HEK293 (cell line): ENCODE measurements around the gene TPPP3.

Source experiments
- CTCF ChIA-PET: fragments of 350-600 bp; formaldehyde crosslinking; extraction: SDS; loops from one replicate; lab custom pipeline; 2021; ENCODE audit warnings: antibody characterized with exemption; lab: Yijun Ruan, JAX
- POLR2A ChIA-PET: fragments of 300-600 bp; formaldehyde crosslinking; extraction: SDS; loops from one replicate; lab custom pipeline; 2020; ENCODE audit warnings: antibody characterized with exemption, inconsistent platforms; lab: Yijun Ruan, JAX
- H3K27ac ChIP-seq: fragments of 200-500 bp; sonication (Bioruptor generic); 2 replicates; pipeline ENCODE4 v1.5.1; 2014; ENCODE audit warnings: low read depth, low read length, control low read depth, inconsistent platforms; ENCODE audit errors: extremely low read depth
- H3K36me3 ChIP-seq, 2 experiments: fragments of 200-500 bp in 1 of 2; sonication (Bioruptor generic) in 1 of 2; 1 replicate in 1 of 2; 2 replicates in 1 of 2; pipeline ENCODE4 v1.5.1; 2014 to 2017; ENCODE audit warnings: inconsistent platforms in 2 of 2, low read length in 2 of 2; ENCODE audit not compliant: control insufficient read depth in 2 of 2, insufficient read depth in 1 of 2
- H3K4me1 ChIP-seq: fragments of 200-500 bp; sonication (Bioruptor generic); 2 replicates; pipeline ENCODE4 v1.5.1; 2014; ENCODE audit warnings: mild to moderate bottlenecking, low read length, inconsistent platforms; ENCODE audit not compliant: control insufficient read depth, insufficient read depth
- H3K4me3 ChIP-seq: 2 replicates; pipeline ENCODE4 v1.5.1; 2011; ENCODE audit warnings: low read depth, mild to moderate bottlenecking, control low read depth, low read length, moderate library complexity
- H3K9me3 ChIP-seq: fragments of 200-500 bp; sonication (Bioruptor generic); 2 replicates; pipeline ENCODE4 v1.5.1; 2014; ENCODE audit warnings: low read depth, low read length, inconsistent platforms; ENCODE audit not compliant: control insufficient read depth, insufficient read depth
- SP3 ChIP-seq: fragments of 450-650 bp; formaldehyde crosslinking; IDR thresholded peaks from 2 replicates; pipeline ENCODE4 v1.5.1; 2016; ENCODE audit warnings: missing biosample characterization, missing genetic modification characterization
- ZBTB20 ChIP-seq: fragments of 450-650 bp; formaldehyde crosslinking; IDR thresholded peaks from 2 replicates; pipeline ENCODE4 v1.5.1; 2016; ENCODE audit warnings: missing biosample characterization, missing genetic modification characterization
- ZEB2 ChIP-seq: fragments of 450-650 bp; formaldehyde crosslinking; IDR thresholded peaks from 2 replicates; pipeline ENCODE4 v1.5.1; 2016; ENCODE audit warnings: missing biosample characterization, missing genetic modification characterization
- ZFP37 ChIP-seq: fragments of 450-650 bp; formaldehyde crosslinking; IDR thresholded peaks from 2 replicates; pipeline ENCODE4 v1.5.1; 2016; ENCODE audit warnings: missing biosample characterization, missing genetic modification characterization
- ZNF138 ChIP-seq: fragments of 450-650 bp; formaldehyde crosslinking; IDR thresholded peaks from 2 replicates; pipeline ENCODE4 v1.5.1; 2016; ENCODE audit warnings: missing biosample characterization, missing genetic modification characterization, borderline replicate concordance
- ZNF19 ChIP-seq: fragments of 450-650 bp; formaldehyde crosslinking; IDR thresholded peaks from 2 replicates; pipeline ENCODE4; 2016; ENCODE audit warnings: missing biosample characterization, missing genetic modification characterization, low read depth
- ZNF350 ChIP-seq: fragments of 450-650 bp; formaldehyde crosslinking; IDR thresholded peaks from 2 replicates; pipeline ENCODE4 v1.5.0; 2017; ENCODE audit warnings: missing biosample characterization, mild to moderate bottlenecking, missing genetic modification characterization
- ZNF398 ChIP-seq: fragments of 450-650 bp; formaldehyde crosslinking; IDR thresholded peaks from 2 replicates; pipeline ENCODE4 v1.5.1; 2017; ENCODE audit warnings: missing biosample characterization, missing genetic modification characterization
- ZNF48 ChIP-seq: fragments of 450-650 bp; formaldehyde crosslinking; IDR thresholded peaks from 2 replicates; pipeline ENCODE4 v1.5.1; 2016; ENCODE audit warnings: missing biosample characterization, missing genetic modification characterization
- ZNF513 ChIP-seq: fragments of 450-650 bp; IDR thresholded peaks from 2 replicates; pipeline ENCODE4 v1.5.1; 2018; ENCODE audit warnings: missing biosample characterization, missing genetic modification characterization
- ZNF544 ChIP-seq: fragments of 450-650 bp; formaldehyde crosslinking; IDR thresholded peaks from 2 replicates; pipeline ENCODE4 v1.5.0; 2017; ENCODE audit warnings: missing biosample characterization, missing genetic modification characterization
- ZNF548 ChIP-seq: fragments of 450-650 bp; formaldehyde crosslinking; IDR thresholded peaks from 2 replicates; pipeline ENCODE4 v1.5.1; 2016; ENCODE audit warnings: missing biosample characterization, missing genetic modification characterization
- ZNF654 ChIP-seq: fragments of 450-650 bp; formaldehyde crosslinking; IDR thresholded peaks from 2 replicates; pipeline ENCODE4 v1.5.1; 2016; ENCODE audit warnings: low read depth, missing biosample characterization, missing genetic modification characterization
- TF ChIP-seq, protein P1 (sequence below): fragments of 450-650 bp; formaldehyde crosslinking; IDR thresholded peaks from 2 replicates; pipeline ENCODE4 v1.5.1; 2016; ENCODE audit warnings: missing biosample characterization, missing genetic modification characterization, borderline replicate concordance
- TF ChIP-seq, protein P2 (sequence below): fragments of 450-650 bp; formaldehyde crosslinking; IDR thresholded peaks from 2 replicates; pipeline ENCODE4 v1.5.1; 2017; ENCODE audit warnings: missing biosample characterization, missing genetic modification characterization
- TF ChIP-seq, protein P3 (sequence below): fragments of 450-650 bp; formaldehyde crosslinking; IDR thresholded peaks from 2 replicates; pipeline ENCODE4; 2016; ENCODE audit warnings: missing biosample characterization, missing genetic modification characterization
- TF ChIP-seq, protein P4 (sequence below): fragments of 450-650 bp; formaldehyde crosslinking; IDR thresholded peaks from 2 replicates; pipeline ENCODE4 v1.5.1; 2017; ENCODE audit warnings: missing biosample characterization, mild to moderate bottlenecking, missing genetic modification characterization, moderate library complexity
- TF ChIP-seq, protein P5 (sequence below): fragments of 450-650 bp; IDR thresholded peaks from 2 replicates; pipeline ENCODE4 v1.5.1; 2018; ENCODE audit warnings: missing biosample characterization, mild to moderate bottlenecking, missing genetic modification characterization

Gene TPPP3

GRCh38 chr16:67386861-67387455, 6.3 kb downstream of the TPPP3 start:
- POLR2A ChIA-PET, result no interaction called here
- no peaks in the 10 kb centered on the region for H3K36me3 ChIP-seq
- H3K27ac ChIP-seq, result no peak overlapping the region
- no peak overlapping the region for H3K4me3 ChIP-seq
- no peak for TF ChIP-seq ZFP37 (tag by site-specific recombination)
- H3K4me1 ChIP-seq, result no peaks in the 10 kb centered on the region
- CTCF ChIA-PET, result interaction anchor here (1.4 to 1.8 kb wide), 2 partner anchors 60 to 126 kb away, joined by 3 to 4 read pairs; no protein-coding TSS in a partner anchor
- H3K9me3 ChIP-seq, result no peaks in the 10 kb centered on the region

GRCh38 chr16:67384778-67385510, 8.4 kb downstream of the TPPP3 start:
- Histone ChIP-seq H3K4me1 (no peaks in the 10 kb centered on the region), H3K9me3 (no peaks in the 10 kb centered on the region), H3K27ac (no peak overlapping the region), H3K36me3 (no peaks in the 10 kb centered on the region), H3K4me3 (no peak overlapping the region)
- ChIA-PET CTCF (interaction anchor here (0.7 to 1.3 kb wide), 3 partner anchors 8 to 38 kb away, joined by 3 to 4 read pairs (median 3); partner anchors contain the start of gene TPPP3), POLR2A (no interaction called here)
- TF ChIP-seq, protein P1, sequence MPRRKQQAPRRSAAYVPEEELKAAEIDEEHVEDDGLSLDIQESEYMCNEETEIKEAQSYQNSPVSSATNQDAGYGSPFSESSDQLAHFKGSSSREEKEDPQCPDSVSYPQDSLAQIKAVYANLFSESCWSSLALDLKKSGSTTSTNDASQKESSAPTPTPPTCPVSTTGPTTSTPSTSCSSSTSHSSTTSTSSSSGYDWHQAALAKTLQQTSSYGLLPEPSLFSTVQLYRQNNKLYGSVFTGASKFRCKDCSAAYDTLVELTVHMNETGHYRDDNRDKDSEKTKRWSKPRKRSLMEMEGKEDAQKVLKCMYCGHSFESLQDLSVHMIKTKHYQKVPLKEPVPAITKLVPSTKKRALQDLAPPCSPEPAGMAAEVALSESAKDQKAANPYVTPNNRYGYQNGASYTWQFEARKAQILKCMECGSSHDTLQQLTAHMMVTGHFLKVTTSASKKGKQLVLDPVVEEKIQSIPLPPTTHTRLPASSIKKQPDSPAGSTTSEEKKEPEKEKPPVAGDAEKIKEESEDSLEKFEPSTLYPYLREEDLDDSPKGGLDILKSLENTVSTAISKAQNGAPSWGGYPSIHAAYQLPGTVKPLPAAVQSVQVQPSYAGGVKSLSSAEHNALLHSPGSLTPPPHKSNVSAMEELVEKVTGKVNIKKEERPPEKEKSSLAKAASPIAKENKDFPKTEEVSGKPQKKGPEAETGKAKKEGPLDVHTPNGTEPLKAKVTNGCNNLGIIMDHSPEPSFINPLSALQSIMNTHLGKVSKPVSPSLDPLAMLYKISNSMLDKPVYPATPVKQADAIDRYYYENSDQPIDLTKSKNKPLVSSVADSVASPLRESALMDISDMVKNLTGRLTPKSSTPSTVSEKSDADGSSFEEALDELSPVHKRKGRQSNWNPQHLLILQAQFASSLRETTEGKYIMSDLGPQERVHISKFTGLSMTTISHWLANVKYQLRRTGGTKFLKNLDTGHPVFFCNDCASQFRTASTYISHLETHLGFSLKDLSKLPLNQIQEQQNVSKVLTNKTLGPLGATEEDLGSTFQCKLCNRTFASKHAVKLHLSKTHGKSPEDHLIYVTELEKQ (tag by site-specific recombination), result no peak
- TF ChIP-seq ZNF548 (tag by site-specific recombination) (no peak), ZNF654 (tag by site-specific recombination) (no peak), ZNF398 (tag by site-specific recombination) (no peak), SP3 (tag by site-specific recombination) (no peak), ZNF48 (tag by site-specific recombination) (no peak), ZNF138 (tag by site-specific recombination) (no peak), ZNF544 (no peak), ZNF350 (tag by site-specific recombination) (no peak), ZNF513 (tag by site-specific recombination) (no peak), ZNF19 (tag by site-specific recombination) (no peak), ZEB2 (no peak), ZBTB20 (tag by site-specific recombination) (no peak)
- TF ChIP-seq, protein P2, sequence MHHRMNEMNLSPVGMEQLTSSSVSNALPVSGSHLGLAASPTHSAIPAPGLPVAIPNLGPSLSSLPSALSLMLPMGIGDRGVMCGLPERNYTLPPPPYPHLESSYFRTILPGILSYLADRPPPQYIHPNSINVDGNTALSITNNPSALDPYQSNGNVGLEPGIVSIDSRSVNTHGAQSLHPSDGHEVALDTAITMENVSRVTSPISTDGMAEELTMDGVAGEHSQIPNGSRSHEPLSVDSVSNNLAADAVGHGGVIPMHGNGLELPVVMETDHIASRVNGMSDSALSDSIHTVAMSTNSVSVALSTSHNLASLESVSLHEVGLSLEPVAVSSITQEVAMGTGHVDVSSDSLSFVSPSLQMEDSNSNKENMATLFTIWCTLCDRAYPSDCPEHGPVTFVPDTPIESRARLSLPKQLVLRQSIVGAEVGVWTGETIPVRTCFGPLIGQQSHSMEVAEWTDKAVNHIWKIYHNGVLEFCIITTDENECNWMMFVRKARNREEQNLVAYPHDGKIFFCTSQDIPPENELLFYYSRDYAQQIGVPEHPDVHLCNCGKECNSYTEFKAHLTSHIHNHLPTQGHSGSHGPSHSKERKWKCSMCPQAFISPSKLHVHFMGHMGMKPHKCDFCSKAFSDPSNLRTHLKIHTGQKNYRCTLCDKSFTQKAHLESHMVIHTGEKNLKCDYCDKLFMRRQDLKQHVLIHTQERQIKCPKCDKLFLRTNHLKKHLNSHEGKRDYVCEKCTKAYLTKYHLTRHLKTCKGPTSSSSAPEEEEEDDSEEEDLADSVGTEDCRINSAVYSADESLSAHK (tag by site-specific recombination), result no peak
- TF ChIP-seq, protein P3, sequence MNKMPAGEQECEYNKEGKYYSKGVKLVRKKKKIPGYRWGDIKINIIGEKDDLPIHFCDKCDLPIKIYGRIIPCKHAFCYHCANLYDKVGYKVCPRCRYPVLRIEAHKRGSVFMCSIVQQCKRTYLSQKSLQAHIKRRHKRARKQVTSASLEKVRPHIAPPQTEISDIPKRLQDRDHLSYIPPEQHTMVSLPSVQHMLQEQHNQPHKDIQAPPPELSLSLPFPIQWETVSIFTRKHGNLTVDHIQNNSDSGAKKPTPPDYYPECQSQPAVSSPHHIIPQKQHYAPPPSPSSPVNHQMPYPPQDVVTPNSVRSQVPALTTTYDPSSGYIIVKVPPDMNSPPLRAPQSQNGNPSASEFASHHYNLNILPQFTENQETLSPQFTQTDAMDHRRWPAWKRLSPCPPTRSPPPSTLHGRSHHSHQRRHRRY, result no peak
- TF ChIP-seq, protein P4, sequence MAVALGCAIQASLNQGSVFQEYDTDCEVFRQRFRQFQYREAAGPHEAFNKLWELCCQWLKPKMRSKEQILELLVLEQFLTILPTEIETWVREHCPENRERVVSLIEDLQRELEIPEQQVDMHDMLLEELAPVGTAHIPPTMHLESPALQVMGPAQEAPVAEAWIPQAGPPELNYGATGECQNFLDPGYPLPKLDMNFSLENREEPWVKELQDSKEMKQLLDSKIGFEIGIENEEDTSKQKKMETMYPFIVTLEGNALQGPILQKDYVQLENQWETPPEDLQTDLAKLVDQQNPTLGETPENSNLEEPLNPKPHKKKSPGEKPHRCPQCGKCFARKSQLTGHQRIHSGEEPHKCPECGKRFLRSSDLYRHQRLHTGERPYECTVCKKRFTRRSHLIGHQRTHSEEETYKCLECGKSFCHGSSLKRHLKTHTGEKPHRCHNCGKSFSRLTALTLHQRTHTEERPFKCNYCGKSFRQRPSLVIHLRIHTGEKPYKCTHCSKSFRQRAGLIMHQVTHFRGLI, result no peak
- TF ChIP-seq, protein P5, sequence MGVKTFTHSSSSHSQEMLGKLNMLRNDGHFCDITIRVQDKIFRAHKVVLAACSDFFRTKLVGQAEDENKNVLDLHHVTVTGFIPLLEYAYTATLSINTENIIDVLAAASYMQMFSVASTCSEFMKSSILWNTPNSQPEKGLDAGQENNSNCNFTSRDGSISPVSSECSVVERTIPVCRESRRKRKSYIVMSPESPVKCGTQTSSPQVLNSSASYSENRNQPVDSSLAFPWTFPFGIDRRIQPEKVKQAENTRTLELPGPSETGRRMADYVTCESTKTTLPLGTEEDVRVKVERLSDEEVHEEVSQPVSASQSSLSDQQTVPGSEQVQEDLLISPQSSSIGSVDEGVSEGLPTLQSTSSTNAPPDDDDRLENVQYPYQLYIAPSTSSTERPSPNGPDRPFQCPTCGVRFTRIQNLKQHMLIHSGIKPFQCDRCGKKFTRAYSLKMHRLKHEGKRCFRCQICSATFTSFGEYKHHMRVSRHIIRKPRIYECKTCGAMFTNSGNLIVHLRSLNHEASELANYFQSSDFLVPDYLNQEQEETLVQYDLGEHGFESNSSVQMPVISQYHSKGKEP (tag by site-specific recombination), result no peak
